NCI-H146 treated with DMSO at 0.1 percent for 48 hours (cell line): ENCODE results near the gene MOSMO.

Experiments
- DNase-seq: peaks from one replicate; lab custom pipeline; 2025; ENCODE audit not compliant: unreplicated experiment; lab: John Stamatoyannopoulos, UW

Gene MOSMO

GRCh38 chr16:22132801-22133200 lies 124.9 kb downstream of the MOSMO start:
- DNase-seq = no peak
